ENCODE results near the gene DCST2.
"Not testable (repeated sequence)": the region's sequence is repeated elsewhere in the genome, so short reads cannot be mapped to it uniquely, and the experiment has no call there.

DCST2 gene

DNA sequence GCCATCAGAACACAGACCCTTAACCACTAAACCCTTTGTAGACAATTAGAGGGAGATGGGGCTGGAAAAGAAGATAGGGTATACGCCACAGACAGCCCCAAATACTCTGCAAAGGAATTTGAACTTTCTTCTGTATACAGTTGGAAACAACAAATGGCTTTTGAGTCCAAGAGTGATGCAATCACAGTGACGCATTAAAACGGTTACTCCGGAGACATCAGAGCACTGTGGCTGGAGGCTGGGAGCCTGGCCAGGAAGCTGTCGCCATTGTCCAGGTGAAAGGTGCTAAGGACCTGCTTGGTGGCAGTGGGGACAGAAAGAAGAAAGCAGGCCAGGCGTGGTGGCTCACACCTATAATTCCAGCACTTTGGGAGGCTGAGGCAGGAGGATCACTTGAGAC, 46.3 kb downstream of the DCST2 start:
- Histone ChIP-seq H3K4me3 (ENCODE audit: insufficient read depth, low read length, poor library complexity, severe bottlenecking) (no peak overlapping the region), H3K36me3 (ENCODE audit: low read length) (no peaks in the 10 kb centered on the region), H3K27me3 (ENCODE audit: low read length) (no peaks in the 10 kb centered on the region), H3K27ac (ENCODE audit: low read depth, low read length) (no peak overlapping the region), H3K4me2 (ENCODE audit: low read depth, low read length, poor library complexity, severe bottlenecking) (no peak overlapping the region), H4K20me1 (ENCODE audit: low read depth, low read length) (no peaks in the 10 kb centered on the region; the same call in 1 of the 2 replicates), H3K79me2 (ENCODE audit: insufficient read depth, low read length) (peaks cover 25% of the 10 kb centered on the region), H3F3A (ENCODE audit: insufficient read depth) (peaks cover 8% of the 10 kb centered on the region; the same call in 1 of the 2 replicates), H3K9me3 (ENCODE audit: insufficient read depth, low read length) (no peaks in the 10 kb centered on the region), H2AFZ (ENCODE audit: low read depth, low read length, severe bottlenecking) (no peak overlapping the region), H3K9me2 (replicated peaks; ENCODE audit: insufficient read depth, low read length) (no peaks in the 10 kb centered on the region), H3K9ac (ENCODE audit: low read length) (no peak overlapping the region)
- no peak for TF ChIP-seq EZH2phosphoT487 (conservative IDR thresholded peaks at IDR 0.05; ENCODE audit: low read length)
- TF ChIP-seq CTCF (IDR thresholded peaks at IDR 0.05; ENCODE audit: insufficient read depth, low read length, poor library complexity, severe bottlenecking) = no peak

GRCh38 chr1:154986736-154987135, 46.8 kb downstream of the DCST2 start:
- H3K9me2 ChIP-seq (replicated peaks; ENCODE audit: insufficient read depth, low read length); H4K20me1 ChIP-seq (ENCODE audit: low read depth, low read length); H3K27me3 ChIP-seq (ENCODE audit: low read length); H3K9me3 ChIP-seq (ENCODE audit: insufficient read depth, low read length); H3K36me3 ChIP-seq (ENCODE audit: low read length); H3K27ac ChIP-seq (ENCODE audit: low read depth, low read length); H3K4me3 ChIP-seq (ENCODE audit: insufficient read depth, low read length, poor library complexity, severe bottlenecking); H3F3A ChIP-seq (ENCODE audit: insufficient read depth); H3K4me2 ChIP-seq (ENCODE audit: low read depth, low read length, poor library complexity, severe bottlenecking); H3K9ac ChIP-seq (ENCODE audit: low read length); H2AFZ ChIP-seq (ENCODE audit: low read depth, low read length, severe bottlenecking): not testable (repeated sequence)
- H3K79me2 ChIP-seq (ENCODE audit: insufficient read depth, low read length) = peaks cover 30% of the 10 kb centered on the region

DNA sequence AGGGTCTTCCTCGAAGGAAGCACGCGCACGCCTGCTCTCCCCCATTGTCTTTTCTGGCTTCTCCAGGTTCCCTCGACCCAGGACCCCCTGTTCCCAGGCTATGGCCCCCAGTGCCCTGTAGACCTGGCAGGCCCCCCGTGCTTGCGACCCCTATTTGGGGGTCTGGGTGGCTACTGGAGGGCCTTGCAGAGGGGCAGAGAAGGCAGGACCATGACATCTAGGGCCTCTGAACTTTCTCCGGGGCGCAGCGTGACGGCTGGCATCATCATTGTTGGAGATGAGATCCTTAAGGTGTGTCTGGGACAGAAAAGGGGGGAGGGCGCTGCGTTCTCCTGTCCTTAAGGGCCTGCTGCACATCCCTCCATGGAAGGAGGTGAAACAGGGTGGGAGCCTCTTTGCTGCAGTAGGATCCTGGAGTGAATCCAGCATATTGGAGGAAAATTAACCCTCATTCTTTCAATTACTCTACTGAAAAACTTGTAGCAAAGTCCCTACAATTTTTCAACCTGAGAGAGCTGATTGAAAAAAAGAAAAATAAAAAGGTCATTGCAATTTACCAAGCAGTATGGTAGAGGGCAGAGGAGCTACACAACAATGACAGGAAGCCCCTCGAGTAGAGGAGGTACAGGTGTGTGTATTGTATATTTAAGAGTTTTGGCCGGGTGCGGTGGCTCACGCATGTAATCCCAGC, 49.7 kb downstream of the DCST2 start:
- Histone ChIP-seq H3K9ac (ENCODE audit: low read length) (peak overlapping the region; percentile 92), H3F3A (ENCODE audit: insufficient read depth) (peaks cover 14% of the 10 kb centered on the region), H3K9me2 (replicated peaks; ENCODE audit: insufficient read depth, low read length) (no peaks in the 10 kb centered on the region), H3K9me3 (ENCODE audit: insufficient read depth, low read length) (no peaks in the 10 kb centered on the region), H3K27me3 (ENCODE audit: low read length) (no peaks in the 10 kb centered on the region), H3K79me2 (ENCODE audit: insufficient read depth, low read length) (peaks cover 30% of the 10 kb centered on the region), H3K27ac (ENCODE audit: low read depth, low read length) (peak overlapping the region; percentile 54), H3K4me2 (ENCODE audit: low read depth, low read length, poor library complexity, severe bottlenecking) (peak overlapping the region; percentile 100), H3K4me3 (ENCODE audit: insufficient read depth, low read length, poor library complexity, severe bottlenecking) (peak overlapping the region; percentile 84), H4K20me1 (ENCODE audit: low read depth, low read length) (no peaks in the 10 kb centered on the region; the same call in 1 of the 2 replicates), H2AFZ (ENCODE audit: low read depth, low read length, severe bottlenecking) (no peak overlapping the region), H3K36me3 (ENCODE audit: low read length) (peaks cover 2% of the 10 kb centered on the region; the same call in 1 of the 2 replicates)
- TF ChIP-seq EZH2phosphoT487 (conservative IDR thresholded peaks at IDR 0.05; ENCODE audit: low read length) = no peak
- TF ChIP-seq CTCF (IDR thresholded peaks at IDR 0.05; ENCODE audit: insufficient read depth, low read length, poor library complexity, severe bottlenecking) = peak; percentile 16

DNA sequence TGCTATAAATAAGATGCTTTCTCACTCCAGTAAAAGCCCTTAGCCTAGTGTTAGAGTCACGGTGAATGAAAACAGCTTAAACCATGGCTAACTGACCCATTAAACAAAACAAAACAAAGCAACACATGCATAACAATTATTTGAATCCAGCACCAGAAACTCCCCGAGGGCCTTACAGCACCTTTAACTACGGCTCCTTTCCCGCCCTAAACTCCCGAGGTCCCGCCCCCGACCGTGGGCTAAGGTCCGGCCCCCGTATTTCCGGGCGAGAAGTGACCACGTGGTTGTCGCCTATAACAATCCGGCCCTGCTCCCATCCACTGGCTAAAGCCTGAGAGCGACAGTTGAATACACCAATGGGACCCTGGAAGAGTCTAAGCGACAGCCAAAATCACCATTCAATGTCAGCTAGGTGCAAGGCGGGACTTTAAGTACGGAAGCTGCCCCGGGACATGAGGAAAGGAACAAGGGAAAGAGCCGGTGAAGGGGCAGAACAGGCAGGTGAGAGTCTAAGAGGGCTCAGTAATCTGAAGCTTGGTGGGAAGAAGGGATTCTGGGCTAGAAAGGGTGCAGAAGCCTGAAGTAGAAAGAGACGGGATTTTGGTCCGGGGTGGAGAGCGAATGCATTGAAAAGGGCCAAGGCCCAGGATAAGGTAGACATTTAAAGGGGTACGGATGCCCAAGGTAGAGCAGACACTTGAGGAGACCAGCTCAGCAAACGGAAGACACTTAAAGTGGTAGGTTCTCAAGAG, 50.5 kb downstream of the DCST2 start, which contains the start of gene FLAD1:
Gene FLAD1 (plus strand): TSS at position 448 of the 752 bp plus-strand sequence. CDS start 351 bp downstream, outside the sequence.
- Histone ChIP-seq H3K4me2 (ENCODE audit: low read depth, low read length, poor library complexity, severe bottlenecking) (peak within 1 kb of the TSS; percentile 100), H3K9me2 (replicated peaks; ENCODE audit: insufficient read depth, low read length) (no peaks in the 10 kb centered on the region), H3K36me3 (ENCODE audit: low read length) (peaks cover 6% of the 10 kb centered on the region), H2AFZ (ENCODE audit: low read depth, low read length, severe bottlenecking) (peak within 1 kb of the TSS; percentile 73), H3K79me2 (ENCODE audit: insufficient read depth, low read length) (peaks cover 33% of the 10 kb centered on the region), H3K4me3 (ENCODE audit: insufficient read depth, low read length, poor library complexity, severe bottlenecking) (peak within 1 kb of the TSS; percentile 84), H3F3A (ENCODE audit: insufficient read depth) (peaks cover 19% of the 10 kb centered on the region), H3K9me3 (ENCODE audit: insufficient read depth, low read length) (no peaks in the 10 kb centered on the region), H3K27ac (ENCODE audit: low read depth, low read length) (peak within 1 kb of the TSS; percentile 77), H3K27me3 (ENCODE audit: low read length) (no peaks in the 10 kb centered on the region), H3K9ac (ENCODE audit: low read length) (peak within 1 kb of the TSS; percentile 92), H4K20me1 (ENCODE audit: low read depth, low read length) (no peaks in the 10 kb centered on the region)
- TF ChIP-seq EZH2phosphoT487 (conservative IDR thresholded peaks at IDR 0.05; ENCODE audit: low read length) (no peak), CTCF (IDR thresholded peaks at IDR 0.05; ENCODE audit: insufficient read depth, low read length, poor library complexity, severe bottlenecking) (no peak)

All from SU-DHL-6 (cell line).